GM23338 (cell line): ENCODE data around the gene RNF44.

Experiments used
- CREB1 ChIP-seq: fragments of 250-450 bp; sonication (Bioruptor Pico); IDR thresholded peaks from 2 replicates; pipeline ENCODE4 v1.5.0; 2020; ENCODE audit warnings: low read depth, mild to moderate bottlenecking, moderate library complexity
- CTCF ChIP-seq, 2 experiments: fragments of 200-600 bp in 1 of 2; sonication (generic) in 1 of 2; conservative IDR thresholded peaks; 2 replicates each; pipeline versions ENCODE4 v1.5.1 to v1.6.1; 2016 to 2017; ENCODE audit warnings: antibody characterized with exemption in 2 of 2, low read depth in 2 of 2, mild to moderate bottlenecking in 2 of 2, moderate library complexity in 1 of 2
- ETS1 ChIP-seq: IDR thresholded peaks from 2 replicates; pipeline ENCODE4 v1.6.1; 2016; ENCODE audit warnings: antibody characterized with exemption
- EZH2 ChIP-seq: fragments of 200-600 bp; sonication (generic); IDR thresholded peaks from one replicate; pipeline ENCODE4 v1.8.0; 2017; ENCODE audit warnings: antibody characterized with exemption, mild to moderate bottlenecking, low read depth; ENCODE audit not compliant: unreplicated experiment
- EZH2phosphoT487 ChIP-seq: fragments of 200-600 bp; sonication (generic); IDR thresholded peaks from one replicate; pipeline ENCODE4 v1.8.1; 2018; ENCODE audit warnings: antibody characterized with exemption; ENCODE audit not compliant: unreplicated experiment
- JUNB ChIP-seq: IDR thresholded peaks from one replicate; pipeline ENCODE4 v1.6.1; 2016; ENCODE audit warnings: antibody characterized with exemption; ENCODE audit not compliant: unreplicated experiment
- NANOG ChIP-seq: IDR thresholded peaks from 2 replicates; pipeline ENCODE4 v1.6.1; 2016; ENCODE audit warnings: antibody characterized with exemption, borderline replicate concordance
- POLR2AphosphoS5 ChIP-seq: IDR thresholded peaks from 2 replicates; pipeline ENCODE4 v1.6.1; 2016; ENCODE audit warnings: antibody characterized with exemption, low read depth
- REST ChIP-seq: IDR thresholded peaks from one replicate; pipeline ENCODE4 v1.6.1; 2018; ENCODE audit warnings: antibody characterized with exemption; ENCODE audit not compliant: unreplicated experiment
- ZNF114 ChIP-seq: fragments of 250-450 bp; sonication (Bioruptor Pico); IDR thresholded peaks from 2 replicates; pipeline ENCODE4 v1.5.0; 2020; ENCODE audit warnings: mild to moderate bottlenecking, moderate library complexity
- ZNF331 ChIP-seq: fragments of 250-450 bp; sonication (Bioruptor Pico); IDR thresholded peaks from 2 replicates; pipeline ENCODE4 v1.5.0; 2020; ENCODE audit warnings: low read depth, mild to moderate bottlenecking, moderate library complexity
- ZNF462 ChIP-seq: fragments of 250-450 bp; sonication (Bioruptor Pico); IDR thresholded peaks from 2 replicates; pipeline ENCODE4 v1.5.0; 2020; ENCODE audit warnings: mild to moderate bottlenecking, moderate library complexity

GRCh38 chr5:176562189-176562588 is 25.0 kb upstream of the RNF44 start:
- TF ChIP-seq CTCF (conservative IDR thresholded peaks at IDR 0.05; ENCODE audit: low read depth in 2 of 2) (no peak), EZH2 (no peak), JUNB (no peak), EZH2phosphoT487 (no peak), REST (no peak), ZNF331 (CRISPR knock-in tag) (no peak), POLR2AphosphoS5 (no peak), ZNF114 (CRISPR knock-in tag) (no peak), CREB1 (no peak), ETS1 (no peak), ZNF462 (no peak), NANOG (no peak)
